Measurements from ENCODE around the gene NRGN. TPM values are rescaled to one million over a fixed set of nuclear protein-coding genes. Genes with fewer than 3 reads are reported as not detected.

Gene NRGN
- total and polyA plus RNA-seq, 2 of the 8 experiments (the other 6 are each of a cell fraction or from before 2014, with no cell fraction given) = 0.60 to 1.0 TPM

GRCh38 chr11:124718801-124719200 is 20.9 kb upstream of the NRGN start:
- no peak overlapping the region for H2BK120ac ChIP-seq (replicated peaks; ENCODE audit: low read depth, low read length)
- 30% methylated on average over 14 of the region's 14 CpGs; no CpG with 5 or more reads in 1 of the 2 experiments for WGBS, 2 experiments (ENCODE audit: extremely low coverage in 1 of 2, insufficient coverage in 1 of 2, insufficient read length in 1 of 2, insufficient replicate concordance in 2 of 2, low coverage in 1 of 2, low lambda C conversion rate in 2 of 2, missing lambda C conversion rate in 1 of 2)
- H2AFZ ChIP-seq (ENCODE audit: low read length) = no peak overlapping the region
- H3K4me2 ChIP-seq (ENCODE audit: insufficient read depth in 1 of 2, low read depth in 2 of 2, low read length in 2 of 2) = peak overlapping the region; percentile 81 to 87
- no peak overlapping the region for H3K18ac ChIP-seq (ENCODE audit: extremely low read depth, low read length)
- DNase-seq (ENCODE audit: low read depth in 1 of 2, low spot score in 2 of 2) = no peak
- no peak overlapping the region for H3K27ac ChIP-seq (ENCODE audit: low read depth, low read length)
- no peak overlapping the region for H4K8ac ChIP-seq (ENCODE audit: extremely low read depth, insufficient read depth, low read length)
- no peak overlapping the region for H4K91ac ChIP-seq (replicated peaks; ENCODE audit: insufficient read length, low read length)
- H2BK5ac ChIP-seq (ENCODE audit: low read depth, low read length) = no peak overlapping the region
- ChIA-PET POLR2A (ENCODE audit: partially characterized antibody) (interaction anchor here (1.6 kb wide), 1 partner anchor 46 kb away, joined by 5 read pairs; the partner anchor contains the start of genes SIAE and SPA17), CTCF (ENCODE audit: partially characterized antibody) (interaction anchor here (1.1 to 1.6 kb wide), 2 partner anchors 25 to 50 kb away, joined by 3 to 4 read pairs; no protein-coding TSS in a partner anchor)
- H3K79me2 ChIP-seq (ENCODE audit: control insufficient read depth in 1 of 2, insufficient read depth in 2 of 2, low read length in 2 of 2) = no peaks in the 10 kb centered on the region
- H3K79me1 ChIP-seq (ENCODE audit: low read depth, low read length) = no peaks in the 10 kb centered on the region
- H2AK5ac ChIP-seq (ENCODE audit: low read depth, low read length) = no peak overlapping the region
- H3K4me1 ChIP-seq (replicated peaks in 1 of 4; ENCODE audit: control insufficient read depth in 3 of 4, insufficient read depth in 4 of 4, low read length in 3 of 4) = peaks cover 0 to 5% (median 3%) of the 10 kb centered on the region in 4 experiments; a peak in 5 of 7 replicates
- H2BK15ac ChIP-seq (ENCODE audit: low read length) = no peak overlapping the region
- H4K20me1 ChIP-seq (replicated peaks in 1 of 2; ENCODE audit: control insufficient read depth in 1 of 2, insufficient read depth in 2 of 2, low read length in 2 of 2) = no peaks in the 10 kb centered on the region
- no peaks in the 10 kb centered on the region for H3K9me3 ChIP-seq (ENCODE audit: insufficient read depth in 2 of 2, low read depth in 1 of 2, low read length in 1 of 2)
- no peaks in the 10 kb centered on the region for H3K36me3 ChIP-seq (ENCODE audit: control insufficient read depth in 2 of 4, insufficient read depth in 4 of 4, low read length in 3 of 4)
- peaks cover 47 to 85% (median 78%) of the 10 kb centered on the region in 4 experiments for H3K27me3 ChIP-seq (replicated peaks in 1 of 4; ENCODE audit: control insufficient read depth in 3 of 4, extremely low read depth in 1 of 4, insufficient read depth in 3 of 4, low read length in 3 of 4)
- H2BK12ac ChIP-seq (ENCODE audit: low read depth, low read length) = no peak overlapping the region
- no peak overlapping the region for H3K14ac ChIP-seq (ENCODE audit: insufficient read length)
- H3K4ac ChIP-seq (replicated peaks; ENCODE audit: insufficient read length, low read depth, low read length) = no peak overlapping the region
- TF ChIP-seq EZH2 (IDR thresholded peaks at IDR 0.05; ENCODE audit: low read depth, low read length, severe bottlenecking) (peak; percentile 30), SIX5 (IDR thresholded peaks at IDR 0.05; ENCODE audit: low read depth, low read length) (no peak), SUZ12 (IDR thresholded peaks at IDR 0.05; ENCODE audit: low read length) (peak; percentile 8; the same call in 1 of the 2 replicates)
- no peak overlapping the region for H2BK20ac ChIP-seq (ENCODE audit: low read length)
- no peak overlapping the region for H3K9ac ChIP-seq (replicated peaks in 1 of 4; ENCODE audit: extremely low read depth in 1 of 4, low read depth in 3 of 4, low read length in 3 of 4)
- peaks cover 8% of the 10 kb centered on the region for H3K23me2 ChIP-seq (ENCODE audit: low read depth, low read length)
- H3K56ac ChIP-seq (replicated peaks; ENCODE audit: insufficient read length, low read depth, low read length) = no peak overlapping the region
- H3K4me3 ChIP-seq (ENCODE audit: extremely low read depth in 1 of 4, insufficient read depth in 2 of 4, low read depth in 3 of 4, low read length in 4 of 4) = peak overlapping the region; percentile 32 to 60 (median 54); a peak in 7 of 8 replicates
- no peak for FAIRE-seq
- no peak overlapping the region for H3K23ac ChIP-seq (ENCODE audit: insufficient read length)
- H4K5ac ChIP-seq (ENCODE audit: insufficient read length, low read depth, low read length) = no peak overlapping the region
